ENCODE measurements around the gene EAPP. TPM values are rescaled to one million over a fixed set of nuclear protein-coding genes. Genes with fewer than 3 reads are reported as not detected.
"Not testable (repeated sequence)": the region's sequence is repeated elsewhere in the genome, so short reads cannot be mapped to it uniquely, and the experiment has no call there.

The EAPP gene
- total RNA-seq, 1 experiment from 2014 or later: 27.2 TPM

DNA sequence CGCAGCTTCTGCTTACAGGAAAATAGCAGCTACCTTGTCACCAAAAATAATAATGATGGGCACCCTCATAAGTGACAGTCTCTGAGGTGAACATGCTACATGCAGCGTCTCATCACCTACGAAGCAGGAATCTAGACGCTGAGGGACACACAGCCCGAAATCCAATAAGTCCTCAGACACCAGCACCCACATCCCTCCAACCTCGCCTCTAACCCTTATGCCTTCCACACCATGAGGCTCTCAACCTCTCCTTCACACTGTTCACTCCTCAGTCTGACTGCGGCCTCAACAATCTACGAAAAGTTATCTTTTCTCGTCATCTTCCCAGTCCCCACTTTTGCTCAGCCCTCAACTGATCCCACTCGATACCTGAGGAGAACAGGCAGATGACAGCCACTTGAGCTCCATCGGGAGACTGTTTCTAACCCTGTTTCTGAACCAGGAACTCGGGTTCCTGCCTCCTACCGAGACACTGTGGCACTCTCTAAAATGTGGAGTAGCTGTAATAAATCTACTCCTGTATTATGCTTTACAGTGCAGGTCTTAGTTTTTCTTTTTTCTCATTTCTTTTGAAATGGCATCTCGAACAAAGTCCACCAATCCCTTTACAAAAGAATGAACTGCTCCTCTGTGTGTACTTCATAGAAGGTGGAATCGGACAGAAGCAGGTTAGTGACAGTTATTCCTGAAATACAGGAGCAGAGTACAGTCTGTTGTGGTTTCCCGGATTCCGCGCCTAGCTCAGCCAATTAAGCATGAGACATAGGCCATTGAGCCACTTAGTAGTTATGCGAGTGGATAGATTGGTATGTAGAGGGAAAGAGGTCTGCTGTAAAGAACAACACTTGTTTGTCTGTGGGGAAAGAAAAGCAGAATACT, 919 bp upstream of the EAPP start:
- Histone ChIP-seq H2AFZ (peak overlapping the region; percentile 82), H3K4me2 (peak overlapping the region; percentile 38)
- not testable (repeated sequence) for H4K20me1 ChIP-seq (ENCODE audit: insufficient read depth)

DNA sequence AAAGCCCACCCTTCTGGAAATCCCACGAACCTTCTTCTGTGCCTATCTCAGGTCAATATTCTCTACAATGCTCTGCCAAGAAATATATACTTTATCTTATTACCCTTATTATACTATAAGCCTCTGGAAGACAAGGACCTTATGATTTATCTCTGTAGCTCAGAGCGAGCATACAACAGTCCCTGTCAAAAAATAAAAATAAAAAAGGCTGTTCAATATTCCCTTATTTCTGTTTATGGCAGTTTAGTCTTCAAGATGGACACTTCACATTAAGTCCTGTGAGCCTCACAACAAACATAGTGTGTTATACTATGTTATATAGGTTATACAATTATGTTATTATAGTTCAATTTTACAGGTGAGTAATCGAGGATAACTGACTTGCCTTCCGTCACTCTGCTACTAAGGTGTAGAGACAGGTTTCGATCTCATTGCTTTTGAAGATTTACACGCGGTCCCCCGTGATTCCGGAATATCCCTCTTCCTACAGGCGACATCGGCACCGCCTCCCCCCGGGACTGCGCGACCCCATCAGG, 562 bp downstream of the EAPP start:
- TF ChIP-seq, protein P1, sequence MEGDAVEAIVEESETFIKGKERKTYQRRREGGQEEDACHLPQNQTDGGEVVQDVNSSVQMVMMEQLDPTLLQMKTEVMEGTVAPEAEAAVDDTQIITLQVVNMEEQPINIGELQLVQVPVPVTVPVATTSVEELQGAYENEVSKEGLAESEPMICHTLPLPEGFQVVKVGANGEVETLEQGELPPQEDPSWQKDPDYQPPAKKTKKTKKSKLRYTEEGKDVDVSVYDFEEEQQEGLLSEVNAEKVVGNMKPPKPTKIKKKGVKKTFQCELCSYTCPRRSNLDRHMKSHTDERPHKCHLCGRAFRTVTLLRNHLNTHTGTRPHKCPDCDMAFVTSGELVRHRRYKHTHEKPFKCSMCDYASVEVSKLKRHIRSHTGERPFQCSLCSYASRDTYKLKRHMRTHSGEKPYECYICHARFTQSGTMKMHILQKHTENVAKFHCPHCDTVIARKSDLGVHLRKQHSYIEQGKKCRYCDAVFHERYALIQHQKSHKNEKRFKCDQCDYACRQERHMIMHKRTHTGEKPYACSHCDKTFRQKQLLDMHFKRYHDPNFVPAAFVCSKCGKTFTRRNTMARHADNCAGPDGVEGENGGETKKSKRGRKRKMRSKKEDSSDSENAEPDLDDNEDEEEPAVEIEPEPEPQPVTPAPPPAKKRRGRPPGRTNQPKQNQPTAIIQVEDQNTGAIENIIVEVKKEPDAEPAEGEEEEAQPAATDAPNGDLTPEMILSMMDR (conservative IDR thresholded peaks at IDR 0.05): no peak
- TF ChIP-seq EZH2 (IDR thresholded peaks at IDR 0.05; ENCODE audit: low read depth): no peak
- Histone ChIP-seq H3K4me2 (peak overlapping the region; percentile 96), H3K27ac (peak overlapping the region; percentile 75), H3K9me3 (ENCODE audit: insufficient read depth, low read depth) (no peaks in the 10 kb centered on the region), H3K79me2 (ENCODE audit: low read depth) (peaks cover 23% of the 10 kb centered on the region), H2AFZ (peak overlapping the region; percentile 90), H3F3A (ENCODE audit: insufficient read depth, low read depth) (no peaks in the 10 kb centered on the region), H3K4me1 (replicated peaks; ENCODE audit: insufficient read depth) (no peaks in the 10 kb centered on the region), H4K20me1 (ENCODE audit: insufficient read depth) (no peaks in the 10 kb centered on the region), H3K9me2 (ENCODE audit: insufficient read depth) (no peaks in the 10 kb centered on the region), H3K27me3 (ENCODE audit: insufficient read depth, low read depth) (no peaks in the 10 kb centered on the region), H3K4me3 (peak overlapping the region; percentile 84), H3K36me3 (ENCODE audit: low read depth) (no peaks in the 10 kb centered on the region)
- no peak for DNase-seq
- intact Hi-C loops (cut with micrococcal nuclease; ENCODE audit: unreplicated experiment): no loop called here
- TSS peak; percentile 62 for BruUV-seq (replicated peaks)
- CTCF ChIA-PET: no interaction called here
- POLR2A ChIA-PET (ENCODE audit: unreplicated experiment): interaction anchor here (0.6 kb wide), 2 partner anchors 36 to 336 kb away, joined by 3 to 5 read pairs; partner anchors contain the start of gene BAZ1A

More for the DNA sequence above, 919 bp upstream of the EAPP start:
- DNase-seq; H3K4me1 ChIP-seq (replicated peaks; ENCODE audit: insufficient read depth); H3F3A ChIP-seq (ENCODE audit: insufficient read depth, low read depth); H3K36me3 ChIP-seq (ENCODE audit: low read depth); H3K9me2 ChIP-seq (ENCODE audit: insufficient read depth); H3K27ac ChIP-seq; intact Hi-C loops (cut with micrococcal nuclease; ENCODE audit: unreplicated experiment); H3K9me3 ChIP-seq (ENCODE audit: insufficient read depth, low read depth); CTCF ChIA-PET; H3K27me3 ChIP-seq (ENCODE audit: insufficient read depth, low read depth); POLR2A ChIA-PET (ENCODE audit: unreplicated experiment): not testable (repeated sequence)
- TSS peak; percentile 79 for BruUV-seq (replicated peaks)
- H3K4me3 ChIP-seq: peak overlapping the region; percentile 84; the same call in 1 of the 2 replicates
- peaks cover 23% of the 10 kb centered on the region for H3K79me2 ChIP-seq (ENCODE audit: low read depth)

DNA sequence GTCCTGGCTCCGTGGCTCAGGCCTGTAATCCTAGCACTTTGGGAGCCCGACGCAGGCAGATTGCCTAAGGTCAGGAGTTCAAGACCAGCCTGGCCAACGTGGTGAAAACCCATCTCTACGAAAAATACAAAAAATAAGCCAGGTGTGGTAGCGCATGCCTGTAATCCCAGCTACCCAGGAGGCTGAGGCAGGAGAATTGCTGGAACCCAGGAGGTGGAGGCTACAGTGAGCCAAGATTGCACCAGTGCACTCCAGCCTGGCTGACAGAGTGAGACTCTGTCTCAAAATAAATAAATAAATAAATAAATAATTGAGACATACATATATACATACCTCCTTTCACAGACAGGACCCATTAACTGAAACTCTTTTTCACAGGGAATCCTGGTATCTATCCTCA, 1.4 kb downstream of the EAPP start:
- H3F3A ChIP-seq (ENCODE audit: insufficient read depth, low read depth); CTCF ChIA-PET; intact Hi-C loops (cut with micrococcal nuclease; ENCODE audit: unreplicated experiment); H3K4me1 ChIP-seq (replicated peaks; ENCODE audit: insufficient read depth); BruUV-seq (replicated peaks); H3K9me2 ChIP-seq (ENCODE audit: insufficient read depth); H3K27ac ChIP-seq; H2AFZ ChIP-seq; DNase-seq; H3K27me3 ChIP-seq (ENCODE audit: insufficient read depth, low read depth); H3K36me3 ChIP-seq (ENCODE audit: low read depth); H4K20me1 ChIP-seq (ENCODE audit: insufficient read depth); H3K9me3 ChIP-seq (ENCODE audit: insufficient read depth, low read depth): not testable (repeated sequence)
- Histone ChIP-seq H3K4me2 (peak overlapping the region; percentile 96), H3K79me2 (ENCODE audit: low read depth) (peaks cover 23% of the 10 kb centered on the region), H3K4me3 (peak overlapping the region; percentile 84; the same call in 1 of the 2 replicates)
- POLR2A ChIA-PET (ENCODE audit: unreplicated experiment): interaction anchor here (0.6 kb wide), 1 partner anchor 35 kb away, joined by 3 read pairs; no protein-coding TSS in a partner anchor

DNA sequence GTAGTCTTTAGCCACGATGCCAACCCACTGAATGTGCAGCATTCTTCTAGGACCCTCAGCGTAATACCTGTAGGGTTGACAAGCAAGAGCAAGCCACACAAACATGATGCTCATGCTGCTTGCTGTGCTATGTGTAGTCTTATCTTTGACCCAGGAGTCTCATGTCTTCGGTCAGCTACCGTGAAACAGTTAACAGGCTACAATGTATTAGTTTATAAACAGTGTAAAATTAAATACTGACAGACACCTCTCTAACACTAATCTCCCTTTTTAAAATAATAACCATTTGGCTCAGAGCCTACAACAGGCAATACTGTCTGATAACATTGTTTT, 1.9 kb downstream of the EAPP start:
- H3K4me3 ChIP-seq: no peak overlapping the region

More for the DNA sequence above, 1.9 kb downstream of the EAPP start:
- intact Hi-C loops (cut with micrococcal nuclease; ENCODE audit: unreplicated experiment): no loop called here
- TF ChIP-seq, protein P1 (conservative IDR thresholded peaks at IDR 0.05): no peak
- TF ChIP-seq EZH2 (IDR thresholded peaks at IDR 0.05; ENCODE audit: low read depth): no peak
- no peaks in the 10 kb centered on the region for H3K36me3 ChIP-seq (ENCODE audit: low read depth)
- no peaks in the 10 kb centered on the region for H3F3A ChIP-seq (ENCODE audit: insufficient read depth, low read depth)
- peak overlapping the region; percentile 96 for H3K4me2 ChIP-seq
- H3K27me3 ChIP-seq (ENCODE audit: insufficient read depth, low read depth): no peaks in the 10 kb centered on the region
- no peaks in the 10 kb centered on the region for H3K9me3 ChIP-seq (ENCODE audit: insufficient read depth, low read depth)
- H3K27ac ChIP-seq: no peak overlapping the region
- no peaks in the 10 kb centered on the region for H3K9me2 ChIP-seq (ENCODE audit: insufficient read depth)
- no peaks in the 10 kb centered on the region for H3K4me1 ChIP-seq (replicated peaks; ENCODE audit: insufficient read depth)
- DNase-seq: no peak
- peaks cover 23% of the 10 kb centered on the region for H3K79me2 ChIP-seq (ENCODE audit: low read depth)
- ChIA-PET CTCF (no interaction called here), POLR2A (ENCODE audit: unreplicated experiment) (no interaction called here)
- H2AFZ ChIP-seq: no peak overlapping the region
- no peaks in the 10 kb centered on the region for H4K20me1 ChIP-seq (ENCODE audit: insufficient read depth)
- no TSS peak for BruUV-seq (replicated peaks)

All from PC-9 (cell line).